SK-N-SH (cell line): Measurements from ENCODE around the gene CEP89. TPM values are rescaled to one million over a fixed set of nuclear protein-coding genes. Genes with fewer than 3 reads are reported as not detected.
"Not testable (repeated sequence)": the region's sequence is repeated elsewhere in the genome, so short reads cannot be mapped to it uniquely, and the experiment has no call there.

ENCODE experiments used
- CTCF ChIA-PET: fragments of 300-600, 350-600 bp; formaldehyde crosslinking; extraction: SDS; loops from one replicate; lab custom pipeline; 2021; lab: Yijun Ruan, JAX
- POLR2A ChIA-PET: fragments of 350-600 bp; sonication (Branson Sonifier 250); formaldehyde crosslinking; extraction: SDS; loops from one replicate; lab custom pipeline; 2020; ENCODE audit warnings: antibody characterized with exemption, inconsistent platforms; lab: Yijun Ruan, JAX
- DNase-seq: peaks from one replicate; pipeline ENCODE4 v3.0.0; 2012
- H2AFZ ChIP-seq: fragments of 200-600 bp; sonication (generic); 2 replicates; pipeline ENCODE4 v1.8.1; 2016; ENCODE audit warnings: antibody characterized with exemption, mild to moderate bottlenecking, low read depth
- H3F3A ChIP-seq: fragments of 200-600 bp; sonication (generic); replicated peaks from 2 replicates; pipeline ENCODE3; 2016; ENCODE audit warnings: antibody characterized with exemption, mild to moderate bottlenecking; ENCODE audit not compliant: insufficient read depth
- H3K27ac ChIP-seq, 2 experiments: fragments of 200-500 bp in 1 of 2; fragments of 200-600 bp in 1 of 2; sonication (Bioruptor generic) in 1 of 2; sonication (generic), shearing (Covaris generic) in 1 of 2; 2 replicates each; pipeline versions ENCODE4 v1.5.1 to v1.6.1; 2014 to 2016; ENCODE audit warnings: low read depth in 2 of 2, inconsistent platforms in 1 of 2, low read length in 1 of 2, mild to moderate bottlenecking in 1 of 2, mixed read lengths in 1 of 2
- H3K27me3 ChIP-seq: fragments of 200-600 bp; sonication (generic), shearing (Covaris generic); 2 replicates; pipeline ENCODE4 v1.6.1; 2016; ENCODE audit warnings: mixed run types; ENCODE audit not compliant: insufficient read depth
- H3K36me3 ChIP-seq, 2 experiments: fragments of 200-500 bp in 1 of 2; fragments of 200-600 bp in 1 of 2; sonication (Bioruptor generic) in 1 of 2; sonication (generic) in 1 of 2; replicated peaks in 1 of 2; 2 replicates each; pipeline versions ENCODE3 to v1.5.1; 2014 to 2016; ENCODE audit warnings: low read length in 1 of 2, mild to moderate bottlenecking in 1 of 2; ENCODE audit not compliant: insufficient read depth in 2 of 2, control insufficient read depth in 1 of 2
- H3K4me1 ChIP-seq, 2 experiments: fragments of 200-500 bp in 1 of 2; fragments of 200-600 bp in 1 of 2; sonication (Bioruptor generic) in 1 of 2; sonication (generic), shearing (Covaris generic) in 1 of 2; 2 replicates each; pipeline versions ENCODE4 v1.5.1 to v1.6.1; 2014 to 2016; ENCODE audit warnings: low read depth in 1 of 2, low read length in 1 of 2, mixed run types in 1 of 2; ENCODE audit not compliant: insufficient read depth in 2 of 2, control insufficient read depth in 1 of 2
- H3K4me2 ChIP-seq: fragments of 200-600 bp; sonication (generic), shearing (Covaris generic); 2 replicates; pipeline ENCODE4 v1.6.1; 2017; ENCODE audit warnings: mixed run types
- H3K4me3 ChIP-seq, 2 experiments: fragments of 200-500 bp in 1 of 2; fragments of 200-600 bp in 1 of 2; sonication (Bioruptor generic) in 1 of 2; sonication (generic), shearing (Covaris generic) in 1 of 2; 2 replicates each; pipeline versions ENCODE4 v1.5.1 to v1.8.1; 2014 to 2016; ENCODE audit warnings: low read depth in 2 of 2, inconsistent platforms in 1 of 2, low read length in 1 of 2, mild to moderate bottlenecking in 1 of 2, mixed read lengths in 1 of 2, moderate library complexity in 1 of 2
- H3K79me2 ChIP-seq: fragments of 200-600 bp; sonication (generic); 2 replicates; pipeline ENCODE4 v1.8.1; 2017; ENCODE audit warnings: mild to moderate bottlenecking; ENCODE audit not compliant: insufficient read depth
- H3K9ac ChIP-seq: fragments of 200-600 bp; sonication (generic); 2 replicates; pipeline ENCODE4 v1.6.1; 2017; ENCODE audit warnings: mixed run types
- H3K9me2 ChIP-seq: fragments of 200-600 bp; sonication (generic); 2 replicates; pipeline ENCODE4 v1.6.1; 2017; ENCODE audit warnings: mixed run types
- H3K9me3 ChIP-seq: fragments of 200-600 bp; sonication (generic); 2 replicates; pipeline ENCODE4 v1.6.1; 2017; ENCODE audit warnings: mixed run types, mild to moderate bottlenecking, moderate library complexity
- H4K20me1 ChIP-seq: fragments of 200-600 bp; sonication (generic); 2 replicates; pipeline ENCODE4 v1.6.1; 2017; ENCODE audit warnings: mild to moderate bottlenecking, mixed run types; ENCODE audit not compliant: insufficient read depth
- CTCF ChIP-seq: fragments of 200-600 bp; sonication (generic); IDR thresholded peaks from 2 replicates; pipeline ENCODE4 v1.6.1; 2017; ENCODE audit warnings: antibody characterized with exemption, mild to moderate bottlenecking, moderate library complexity
- EZH2phosphoT487 ChIP-seq: fragments of 200-600 bp; sonication (generic); IDR thresholded peaks from 2 replicates; pipeline ENCODE4 v1.6.1; 2017; ENCODE audit warnings: low read depth, mixed run types, mild to moderate bottlenecking, antibody characterized with exemption, moderate library complexity, borderline replicate concordance
- FOSL2 ChIP-seq: IDR thresholded peaks from 2 replicates; pipeline ENCODE4 v1.4.0; 2012; ENCODE audit warnings: low read depth, mild to moderate bottlenecking, moderate library complexity, borderline replicate concordance
- FOXJ3 ChIP-seq: sonication (generic); formaldehyde crosslinking; IDR thresholded peaks from 2 replicates; pipeline ENCODE4 v1.5.1; 2020; ENCODE audit warnings: mild to moderate bottlenecking, missing genetic modification reagents
- GABPA ChIP-seq: IDR thresholded peaks from 2 replicates; pipeline ENCODE4 v1.4.0; 2012; ENCODE audit warnings: low read depth, mild to moderate bottlenecking
- GATA2 ChIP-seq: sonication (generic); formaldehyde crosslinking; IDR thresholded peaks from 2 replicates; pipeline ENCODE4 v1.5.0; 2020; ENCODE audit warnings: mild to moderate bottlenecking, missing genetic modification reagents
- JUND ChIP-seq: IDR thresholded peaks from 2 replicates; pipeline ENCODE4 v1.4.0; 2012
- MEF2A ChIP-seq: IDR thresholded peaks from 2 replicates; pipeline ENCODE4 v1.4.0; 2012; ENCODE audit warnings: low read depth, borderline replicate concordance
- MXI1 ChIP-seq: IDR thresholded peaks from 2 replicates; pipeline ENCODE4 v1.6.1; 2012; ENCODE audit warnings: mild to moderate bottlenecking, low read depth, low read length, improper control_type of control experiment
- PBX3 ChIP-seq: IDR thresholded peaks from 2 replicates; pipeline ENCODE4; 2012
- POLR2AphosphoS5 ChIP-seq: IDR thresholded peaks from 2 replicates; pipeline ENCODE4 v1.6.1; 2012; ENCODE audit warnings: low read depth, low read length
- RAD21 ChIP-seq: IDR thresholded peaks from 2 replicates; pipeline ENCODE4 v1.6.1; 2012; ENCODE audit warnings: mild to moderate bottlenecking, low read length
- RCOR1 ChIP-seq: fragments of 150-350 bp; IDR thresholded peaks from 2 replicates; pipeline ENCODE4 v1.6.1; 2017; ENCODE audit warnings: antibody characterized with exemption, low read length
- RFX5 ChIP-seq: IDR thresholded peaks from 2 replicates; pipeline ENCODE4 v1.6.1; 2012; ENCODE audit warnings: mild to moderate bottlenecking, improper control_type of control experiment, low read length
- YY1 ChIP-seq: IDR thresholded peaks from 2 replicates; pipeline ENCODE4 v1.4.0; 2012; ENCODE audit warnings: low read depth, mild to moderate bottlenecking
- WGBS: methylation state at CpG from one replicate; pipeline ENCODE4 v1.1.6; 2017; ENCODE audit warnings: low lambda C conversion rate; 5-methylcytosine and 5-hydroxymethylcytosine counted together
- polyA plus RNA-seq, 3 experiments: library from polyadenylated mRNA; depleted of rRNA; stranded (reverse); fragments of >200 nt; gene quantifications; 2 replicates each; pipeline ENCODE4 v1.2.3, GENCODE V29; 2012
- TF ChIP-seq, protein P1 (sequence below): fragments of 150-350 bp; IDR thresholded peaks from 2 replicates; pipeline ENCODE4 v1.6.1; 2016; ENCODE audit warnings: mild to moderate bottlenecking, low read depth, low read length

Gene CEP89
- polyA plus RNA-seq, 1 of the 3 experiments (the other 2 are of a cell fraction): 16.4 TPM

DNA sequence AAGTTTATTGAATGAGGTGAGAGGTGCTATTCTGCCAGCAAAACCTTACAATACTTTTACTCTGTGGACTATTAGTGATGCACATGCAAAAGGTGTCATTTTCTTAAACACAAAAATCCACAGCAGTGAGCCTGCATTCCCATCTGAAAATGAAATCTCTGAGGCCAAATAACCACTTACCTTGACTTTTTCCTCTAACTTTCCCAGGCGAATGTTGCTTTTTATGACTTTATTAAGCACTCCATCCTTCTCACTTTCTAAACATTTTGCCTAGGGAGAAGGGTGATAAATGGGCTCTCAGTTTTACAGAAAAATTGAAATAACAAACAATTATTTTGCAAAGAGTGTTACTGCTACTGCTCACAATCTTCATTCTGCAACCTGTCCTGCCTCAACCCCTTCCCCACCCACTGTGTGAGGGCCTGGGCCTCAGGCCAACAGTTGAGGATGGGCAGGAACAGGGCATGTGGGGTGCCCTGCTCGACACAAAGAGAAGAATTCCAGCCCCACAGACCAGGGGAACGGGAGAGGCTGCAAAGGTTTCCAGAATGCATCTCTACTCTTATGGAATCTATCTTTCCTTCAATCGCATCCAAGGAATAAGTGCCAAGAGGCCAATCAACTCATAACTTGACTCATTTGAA, 84.1 kb downstream of the CEP89 start:
- Histone ChIP-seq H3K4me2 (no peak overlapping the region), H3K9me2 (no peaks in the 10 kb centered on the region), H3K4me3 (no peak overlapping the region), H3K27ac (no peak overlapping the region), H4K20me1 (no peaks in the 10 kb centered on the region), H2AFZ (no peak overlapping the region), H3K4me1 (no peaks in the 10 kb centered on the region), H3K36me3 (peaks cover 0 to 23% of the 10 kb centered on the region in 2 experiments), H3K27me3 (no peaks in the 10 kb centered on the region), H3K79me2 (no peaks in the 10 kb centered on the region), H3K9ac (no peak overlapping the region), H3K9me3 (0 out of 2 replicates have a peak, but pooled peaks cover 4% of the 10 kb centered on the region), H3F3A (no peaks in the 10 kb centered on the region)
- no peak for TF ChIP-seq PBX3
- TF ChIP-seq, protein P1, sequence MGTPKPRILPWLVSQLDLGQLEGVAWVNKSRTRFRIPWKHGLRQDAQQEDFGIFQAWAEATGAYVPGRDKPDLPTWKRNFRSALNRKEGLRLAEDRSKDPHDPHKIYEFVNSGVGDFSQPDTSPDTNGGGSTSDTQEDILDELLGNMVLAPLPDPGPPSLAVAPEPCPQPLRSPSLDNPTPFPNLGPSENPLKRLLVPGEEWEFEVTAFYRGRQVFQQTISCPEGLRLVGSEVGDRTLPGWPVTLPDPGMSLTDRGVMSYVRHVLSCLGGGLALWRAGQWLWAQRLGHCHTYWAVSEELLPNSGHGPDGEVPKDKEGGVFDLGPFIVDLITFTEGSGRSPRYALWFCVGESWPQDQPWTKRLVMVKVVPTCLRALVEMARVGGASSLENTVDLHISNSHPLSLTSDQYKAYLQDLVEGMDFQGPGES: no peak
- no peak for TF ChIP-seq GATA2 (CRISPR knock-in tag)
- TF ChIP-seq RAD21: no peak
- no peak for TF ChIP-seq MXI1
- no peak for TF ChIP-seq FOSL2
- TF ChIP-seq JUND: no peak
- TF ChIP-seq GABPA: no peak
- TF ChIP-seq POLR2AphosphoS5: no peak
- TF ChIP-seq CTCF: no peak
- no peak for TF ChIP-seq YY1
- no peak for TF ChIP-seq RFX5
- TF ChIP-seq RCOR1: no peak
- ChIA-PET POLR2A (no interaction called here), CTCF (no interaction called here)
- 96% methylated on average over 4 of the region's 4 CpGs for WGBS
- DNase-seq: no peak

DNA sequence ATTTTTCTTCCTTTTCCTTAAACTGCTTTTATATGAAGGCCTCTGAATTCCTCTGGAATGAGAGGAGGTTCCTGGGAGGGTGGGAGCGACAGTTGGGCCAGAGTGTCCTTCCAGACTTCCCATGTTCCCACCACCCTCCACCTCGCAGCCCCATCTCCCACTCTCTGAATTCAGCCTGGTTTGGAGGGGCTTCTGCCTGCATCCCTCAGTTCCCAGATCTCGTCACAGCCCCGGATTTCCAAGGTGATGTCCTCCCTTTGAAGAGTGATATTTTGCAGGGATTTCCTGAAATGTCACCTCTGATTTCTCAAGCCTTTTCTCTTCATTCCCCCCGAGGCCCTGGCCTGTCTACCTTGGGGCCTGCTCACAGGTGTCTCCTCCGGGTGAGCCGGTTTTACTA, 85.5 kb downstream of the CEP89 start:
- Histone ChIP-seq H3K9me2 (no peaks in the 10 kb centered on the region), H3K9me3 (no peaks in the 10 kb centered on the region), H3K36me3 (peaks cover 0 to 13% of the 10 kb centered on the region in 2 experiments), H3K9ac (no peak overlapping the region), H2AFZ (no peak overlapping the region), H3K27me3 (no peaks in the 10 kb centered on the region), H3K27ac (no peak overlapping the region), H3F3A (no peaks in the 10 kb centered on the region), H4K20me1 (no peaks in the 10 kb centered on the region), H3K4me2 (no peak overlapping the region), H3K4me3 (no peak overlapping the region), H3K4me1 (no peaks in the 10 kb centered on the region), H3K79me2 (no peaks in the 10 kb centered on the region)
- TF ChIP-seq, protein P1: no peak
- TF ChIP-seq MEF2A (no peak), FOXJ3 (CRISPR knock-in tag) (no peak), EZH2phosphoT487 (no peak)
- ChIA-PET POLR2A (interaction anchor here (1.2 kb wide), 1 partner anchor 1988 kb away, joined by 3 read pairs; no protein-coding TSS in a partner anchor), CTCF (no interaction called here)
- WGBS: 89% methylated on average over 7 of the region's 7 CpGs
- DNase-seq: no peak

DNA sequence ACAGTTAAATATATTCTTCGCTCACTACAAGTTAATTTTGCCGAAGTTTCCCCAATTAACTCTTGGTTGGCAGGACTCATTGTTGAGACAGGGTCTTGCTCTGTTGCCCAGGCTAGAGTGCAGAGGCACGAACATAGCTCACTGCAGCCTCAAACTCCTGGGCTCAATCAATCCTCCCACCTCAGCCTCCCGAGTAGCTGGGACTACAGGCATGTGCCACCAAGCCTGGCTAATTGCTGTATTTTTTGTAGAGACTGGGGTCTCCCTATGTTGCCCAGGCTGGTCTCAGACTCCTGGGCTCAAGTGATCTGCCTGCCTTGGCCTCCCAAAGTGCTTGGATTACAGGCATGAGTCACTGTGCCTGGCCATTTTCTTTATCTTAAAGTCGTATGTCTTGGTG, 86.5 kb downstream of the CEP89 start:
- H4K20me1 ChIP-seq, H3K9ac ChIP-seq, POLR2A ChIA-PET, H3F3A ChIP-seq, H3K4me3 ChIP-seq, DNase-seq, H3K4me2 ChIP-seq, H2AFZ ChIP-seq, H3K27ac ChIP-seq, CTCF ChIA-PET, H3K9me3 ChIP-seq, H3K79me2 ChIP-seq, H3K9me2 ChIP-seq, H3K27me3 ChIP-seq, H3K4me1 ChIP-seq: not testable (repeated sequence)
- peaks cover 0 to 10% of the 10 kb centered on the region in 2 experiments for H3K36me3 ChIP-seq
- 81% methylated on average over 5 of the region's 5 CpGs for WGBS
